Stimulated activated CD4-positive, alpha-beta T cell treated with anti-CD3 and anti-CD28 coated beads, Interleukin-4, amount 100 ng/mL, for 1 hour (primary cell): ENCODE measurements around the gene VCP.
"Not testable (repeated sequence)": the region's sequence is repeated elsewhere in the genome, so short reads cannot be mapped to it uniquely, and the experiment has no call there.

ENCODE experiments used
- DNase-seq: peaks from one replicate; pipeline ENCODE4 v3.0.0-alpha.2; 2020

The VCP gene

GRCh38 chr9:35057271-35057620, 15.2 kb downstream of the VCP start:
- no peak for DNase-seq

GRCh38 chr9:35056571-35057270, 15.7 kb downstream of the VCP start:
- no peak for DNase-seq

GRCh38 chr9:35054871-35055644, 17.4 kb downstream of the VCP start:
- no peak for DNase-seq

- DNase-seq: no peak
These were observed 18.1 kb downstream of the VCP start for GRCh38 chr9:35054185-35054835.

GRCh38 chr9:35051069-35051967, 21.1 kb downstream of the VCP start:
- peak; percentile 52 for DNase-seq

- DNase-seq: no peak
These were observed 23.9 kb downstream of the VCP start for GRCh38 chr9:35048511-35048910.

- DNase-seq: no peak
These were observed 28.4 kb downstream of the VCP start for GRCh38 chr9:35044071-35044470.

- no peak for DNase-seq
These were observed 29.4 kb downstream of the VCP start for GRCh38 chr9:35042891-35043545.

GRCh38 chr9:35042081-35042604, 30.3 kb downstream of the VCP start:
- no peak for DNase-seq

GRCh38 chr9:35035851-35036701, 36.3 kb downstream of the VCP start:
- DNase-seq: peak; percentile 43

- DNase-seq: no peak
These were observed 39.3 kb downstream of the VCP start for GRCh38 chr9:35033101-35033500.

GRCh38 chr9:35029852-35030251, 42.6 kb downstream of the VCP start:
- no peak for DNase-seq

- DNase-seq: no peak
These were observed 43.2 kb downstream of the VCP start for GRCh38 chr9:35029241-35029640.

GRCh38 chr9:35028341-35028740, 44.1 kb downstream of the VCP start:
- DNase-seq: no peak

GRCh38 chr9:35027860-35028259, 44.6 kb downstream of the VCP start:
- DNase-seq: no peak

GRCh38 chr9:35027374-35027773, 45.1 kb downstream of the VCP start:
- DNase-seq: no peak

- no peak for DNase-seq
These were observed 45.8 kb downstream of the VCP start for GRCh38 chr9:35026671-35027070.

- DNase-seq: not testable (repeated sequence)
These were observed 49.0 kb downstream of the VCP start for GRCh38 chr9:35023443-35023842.

GRCh38 chr9:35014517-35014916, 57.9 kb downstream of the VCP start:
- no peak for DNase-seq

GRCh38 chr9:35010351-35010958, 62.0 kb downstream of the VCP start:
- DNase-seq: no peak
